GM21825 (cell line): ENCODE results near the gene TPCN1.

Experiments used
- ATAC-seq: cut with Tn5 transposase; IDR thresholded peaks from one replicate; pipeline ENCODE4 v1.9.1; 2021; ENCODE audit warnings: mild to moderate bottlenecking, moderate library complexity; ENCODE audit not compliant: unreplicated experiment

The TPCN1 gene

GRCh38 chr12:113222730-113223531 lies 1.7 kb downstream of the TPCN1 start:
- ATAC-seq = no peak

GRCh38 chr12:113224955-113225354 lies 3.7 kb downstream of the TPCN1 start:
- no peak for ATAC-seq

- no peak for ATAC-seq
Observed at GRCh38 chr12:113226696-113227568, 5.7 kb downstream of the TPCN1 start.

GRCh38 chr12:113227686-113228391 lies 6.6 kb downstream of the TPCN1 start:
- no peak for ATAC-seq

GRCh38 chr12:113228394-113229028 lies 7.2 kb downstream of the TPCN1 start:
- no peak for ATAC-seq

GRCh38 chr12:113230315-113231234 lies 9.3 kb downstream of the TPCN1 start:
- ATAC-seq = no peak

GRCh38 chr12:113231235-113232088 lies 10.2 kb downstream of the TPCN1 start:
- ATAC-seq = no peak

- no peak for ATAC-seq
Observed at GRCh38 chr12:113232089-113232839, 11.0 kb downstream of the TPCN1 start.

GRCh38 chr12:113232840-113233585 lies 11.7 kb downstream of the TPCN1 start:
- ATAC-seq = peak; percentile 51

- ATAC-seq = no peak
Observed at GRCh38 chr12:113233967-113234366, 12.7 kb downstream of the TPCN1 start.

- ATAC-seq = no peak
Observed at GRCh38 chr12:113234483-113234882, 13.2 kb downstream of the TPCN1 start.

- no peak for ATAC-seq
Observed at GRCh38 chr12:113235976-113236375, 14.7 kb downstream of the TPCN1 start.

- no peak for ATAC-seq
Observed at GRCh38 chr12:113236539-113237399, 15.5 kb downstream of the TPCN1 start.

- no peak for ATAC-seq
Observed at GRCh38 chr12:113237748-113238147, 16.5 kb downstream of the TPCN1 start.

- no peak for ATAC-seq
Observed at GRCh38 chr12:113238309-113238708, 17.0 kb downstream of the TPCN1 start.

- no peak for ATAC-seq
Observed at GRCh38 chr12:113239288-113239771, 18.1 kb downstream of the TPCN1 start.
